PC-9 (cell line): ENCODE results near the gene GRM8.

ENCODE experiments used
- CTCF ChIP-seq: fragments of 200-600 bp; sonication (generic); conservative IDR thresholded peaks from 2 replicates; pipeline ENCODE4 v1.6.1; 2017; ENCODE audit warnings: mixed run types, antibody characterized with exemption, mild to moderate bottlenecking, moderate library complexity
- EZH2 ChIP-seq: fragments of 200-600 bp; sonication (generic); IDR thresholded peaks from 2 replicates; pipeline ENCODE4 v1.8.0; 2017; ENCODE audit warnings: antibody characterized with exemption, low read depth

GRCh38 chr7:126803990-126804389, 448.8 kb downstream of the GRM8 start:
- TF ChIP-seq CTCF (no peak), EZH2 (no peak)
